ENCODE data around the gene SNX13.

DNA sequence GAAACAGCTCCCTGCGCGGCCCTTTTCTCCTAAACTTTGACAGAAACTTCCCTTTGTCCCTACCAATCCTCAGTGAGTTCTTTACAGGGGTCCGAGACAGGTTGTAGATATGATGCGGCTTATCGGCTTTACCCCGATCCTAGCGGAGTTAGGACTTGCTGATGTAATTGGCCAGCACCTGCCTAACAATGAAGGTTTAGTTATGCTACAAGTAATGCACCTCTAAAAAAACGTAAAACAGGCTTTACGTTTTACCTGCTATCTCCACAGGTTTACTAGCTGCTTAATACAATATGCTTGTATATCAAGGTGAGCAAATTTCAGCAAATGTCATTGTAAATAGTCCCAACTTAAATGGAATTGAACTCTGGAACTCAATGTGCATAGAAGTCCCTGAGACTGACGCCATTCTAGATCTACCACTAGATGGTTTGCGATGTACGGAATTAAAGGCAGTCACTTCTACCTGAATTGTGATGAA is 697 bp upstream of the SNX13 start:
- TF ChIP-seq EZH2 (IDR thresholded peaks at IDR 0.05; ENCODE audit: borderline replicate concordance, low read length), result no peak
- TF ChIP-seq, protein P1, sequence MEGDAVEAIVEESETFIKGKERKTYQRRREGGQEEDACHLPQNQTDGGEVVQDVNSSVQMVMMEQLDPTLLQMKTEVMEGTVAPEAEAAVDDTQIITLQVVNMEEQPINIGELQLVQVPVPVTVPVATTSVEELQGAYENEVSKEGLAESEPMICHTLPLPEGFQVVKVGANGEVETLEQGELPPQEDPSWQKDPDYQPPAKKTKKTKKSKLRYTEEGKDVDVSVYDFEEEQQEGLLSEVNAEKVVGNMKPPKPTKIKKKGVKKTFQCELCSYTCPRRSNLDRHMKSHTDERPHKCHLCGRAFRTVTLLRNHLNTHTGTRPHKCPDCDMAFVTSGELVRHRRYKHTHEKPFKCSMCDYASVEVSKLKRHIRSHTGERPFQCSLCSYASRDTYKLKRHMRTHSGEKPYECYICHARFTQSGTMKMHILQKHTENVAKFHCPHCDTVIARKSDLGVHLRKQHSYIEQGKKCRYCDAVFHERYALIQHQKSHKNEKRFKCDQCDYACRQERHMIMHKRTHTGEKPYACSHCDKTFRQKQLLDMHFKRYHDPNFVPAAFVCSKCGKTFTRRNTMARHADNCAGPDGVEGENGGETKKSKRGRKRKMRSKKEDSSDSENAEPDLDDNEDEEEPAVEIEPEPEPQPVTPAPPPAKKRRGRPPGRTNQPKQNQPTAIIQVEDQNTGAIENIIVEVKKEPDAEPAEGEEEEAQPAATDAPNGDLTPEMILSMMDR (IDR thresholded peaks at IDR 0.05; ENCODE audit: low read length), result no peak; the same call in 1 of the 2 replicates

Measured in OCI-LY1 (cell line).